NOMO-1 treated with dmso at 0.1 percent for 144 hours (cell line): Measurements from ENCODE around the gene RHBDD2.
A peak's percentile ranks its signal among the peaks of the same experiment; 100 is the strongest.
"Not testable (repeated sequence)": the region's sequence is repeated elsewhere in the genome, so short reads cannot be mapped to it uniquely, and the experiment has no call there.

Experiments
- DNase-seq: peaks from one replicate; lab custom pipeline; 2025; ENCODE audit not compliant: unreplicated experiment; lab: John Stamatoyannopoulos, UW

RHBDD2 gene

DNA sequence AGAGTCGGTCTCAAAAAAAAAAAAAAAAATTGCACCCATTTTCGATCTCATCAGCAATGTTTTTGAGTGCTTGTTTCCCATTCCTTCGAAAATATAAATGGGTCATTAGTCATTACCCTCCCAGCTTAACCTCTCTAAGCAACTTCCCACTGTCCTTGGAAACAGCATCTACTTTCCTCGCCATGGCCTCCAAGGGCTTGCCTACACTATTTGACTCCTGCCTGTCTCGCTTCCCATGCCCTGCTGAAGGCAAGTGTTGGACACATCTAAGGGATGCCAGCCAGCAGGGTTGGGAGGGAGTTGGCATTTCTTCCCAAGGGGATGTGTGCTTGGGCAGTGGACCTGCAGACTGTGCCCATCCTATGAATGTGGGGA is 12.7 kb upstream of the RHBDD2 start:
- no peak for DNase-seq

DNA sequence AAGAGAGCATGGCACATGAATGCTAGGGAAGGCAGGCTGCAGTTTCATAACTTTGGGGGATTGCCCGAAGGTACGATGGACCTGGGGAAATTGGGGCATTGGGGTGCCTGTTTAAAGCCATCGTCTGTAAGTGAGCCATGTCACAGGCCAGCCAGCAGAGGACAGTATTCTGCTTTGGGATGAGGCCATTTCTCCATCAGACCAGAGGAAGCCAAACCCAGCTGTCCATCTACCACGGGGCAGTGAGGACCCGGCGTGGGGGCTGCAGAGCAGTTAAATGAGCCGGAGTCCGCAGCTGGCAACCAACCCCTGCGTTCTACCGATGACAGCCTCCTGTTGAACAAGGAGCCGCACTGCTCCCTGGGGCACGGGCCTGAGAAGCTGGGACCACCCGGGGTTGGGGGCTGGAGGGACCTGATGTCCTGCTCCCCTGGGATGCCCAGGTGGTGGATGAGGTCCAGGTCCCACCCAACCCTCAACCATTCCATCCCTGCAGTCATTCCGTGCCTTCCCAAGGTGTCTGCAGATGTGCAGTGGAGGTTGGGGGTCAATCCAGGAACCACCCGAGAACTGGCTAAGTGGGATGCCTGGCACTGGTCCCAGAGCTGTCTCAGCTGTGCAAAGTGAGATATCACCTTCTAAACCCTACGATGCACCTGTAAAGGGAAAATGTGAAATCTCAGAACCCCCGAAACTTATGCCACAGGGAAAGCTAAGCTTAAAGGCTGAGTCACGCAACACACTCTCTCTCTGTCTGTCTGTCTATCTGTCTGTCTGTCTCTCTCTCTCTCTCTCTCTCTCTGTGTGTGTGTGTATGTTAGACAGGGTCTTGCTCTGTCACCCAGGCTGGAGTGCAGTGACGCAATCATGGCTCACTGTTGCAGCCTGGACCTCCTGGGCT is 12.1 kb upstream of the RHBDD2 start:
- DNase-seq = peak; percentile 86

DNA sequence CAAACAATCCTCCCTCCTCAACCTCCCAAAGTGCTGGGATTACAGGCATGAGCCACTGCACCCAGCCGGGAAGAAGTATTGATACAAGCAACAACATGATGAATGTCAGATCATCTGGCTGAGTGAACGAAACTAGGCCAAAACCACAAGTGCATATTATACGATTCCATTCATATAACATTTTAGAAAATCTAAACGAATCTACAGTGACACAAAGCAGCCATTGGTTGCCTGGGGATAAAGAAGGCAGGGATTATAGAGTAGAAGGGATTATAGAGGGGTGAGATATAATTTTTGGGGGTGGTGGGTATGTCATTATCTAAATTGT is 11.5 kb upstream of the RHBDD2 start:
- DNase-seq = no peak

DNA sequence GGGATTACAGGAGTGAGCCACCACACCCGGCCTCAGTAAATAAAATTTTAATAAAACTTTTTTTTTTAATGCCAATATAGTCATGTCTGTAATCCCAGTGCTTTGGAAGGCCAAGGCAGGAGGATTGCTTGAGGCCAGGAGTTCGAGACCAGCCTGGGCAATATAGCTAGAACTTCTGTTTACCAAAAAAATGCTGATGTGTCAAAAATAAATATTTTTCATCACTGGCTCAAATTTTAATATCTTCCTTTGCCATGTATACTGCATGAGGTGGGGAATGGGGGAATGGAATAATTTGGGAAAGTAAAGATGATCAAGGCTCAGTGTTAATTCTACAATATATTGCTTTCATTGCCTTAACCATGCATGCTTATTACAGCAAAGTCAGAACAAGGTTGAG is 10.7 kb upstream of the RHBDD2 start:
- DNase-seq = no peak

DNA sequence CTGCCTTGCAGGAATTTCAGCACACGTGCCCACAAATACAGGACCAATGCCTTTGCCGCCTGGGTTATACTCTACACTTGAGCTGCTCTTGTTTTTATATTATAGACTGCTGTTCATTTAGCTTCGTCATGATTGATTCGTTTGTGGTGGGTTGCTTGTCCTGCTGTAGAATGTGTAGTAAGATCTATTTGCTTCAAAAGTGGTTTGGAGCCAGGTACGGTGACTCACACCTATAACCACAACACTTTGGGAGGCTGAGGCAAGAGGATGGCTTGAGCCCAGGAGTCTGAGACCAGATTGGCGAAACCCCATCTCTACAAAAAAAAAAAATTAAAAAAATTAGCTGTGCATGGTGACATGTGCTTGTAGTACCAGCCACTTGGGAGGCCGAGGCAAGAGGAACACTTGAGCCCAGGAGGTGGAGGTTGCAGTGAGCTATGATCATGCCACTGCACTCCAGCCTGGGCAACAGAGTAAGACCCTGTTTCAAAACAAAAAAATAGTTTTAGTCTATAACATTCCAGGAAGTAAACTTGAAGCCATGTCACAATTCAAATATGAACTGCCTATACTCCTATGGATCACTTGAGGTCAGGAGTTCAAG is 9.0 kb upstream of the RHBDD2 start:
- no peak for DNase-seq

DNA sequence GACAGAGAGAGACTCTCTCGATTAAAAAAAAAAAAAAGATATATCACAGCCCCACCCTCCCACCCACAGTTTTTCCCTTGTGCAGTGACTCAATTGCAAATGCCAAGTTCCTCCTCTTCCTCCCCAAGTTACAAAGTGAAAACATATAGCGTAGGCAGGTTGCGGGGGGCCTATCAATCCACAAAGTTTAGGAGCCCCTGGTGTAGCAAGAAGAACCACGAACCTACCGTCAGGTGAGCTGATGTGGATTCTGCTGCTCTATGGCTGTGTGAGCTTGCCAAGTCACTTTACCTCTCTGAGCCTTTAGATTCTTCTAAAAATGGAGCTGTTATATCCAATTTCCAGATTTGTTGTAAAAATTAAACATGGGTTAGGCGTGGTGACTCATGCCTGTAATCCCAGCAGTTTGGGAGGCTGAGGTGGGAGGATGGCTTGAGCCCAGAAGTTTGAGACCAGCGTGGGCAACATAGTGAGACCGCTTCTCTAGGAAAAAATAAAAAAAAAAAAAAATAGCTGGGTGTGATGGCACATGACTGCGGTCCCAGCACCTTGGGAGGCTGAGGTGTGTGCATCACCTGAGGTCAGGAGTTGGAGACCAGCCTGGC is 8.2 kb upstream of the RHBDD2 start:
- no peak for DNase-seq

DNA sequence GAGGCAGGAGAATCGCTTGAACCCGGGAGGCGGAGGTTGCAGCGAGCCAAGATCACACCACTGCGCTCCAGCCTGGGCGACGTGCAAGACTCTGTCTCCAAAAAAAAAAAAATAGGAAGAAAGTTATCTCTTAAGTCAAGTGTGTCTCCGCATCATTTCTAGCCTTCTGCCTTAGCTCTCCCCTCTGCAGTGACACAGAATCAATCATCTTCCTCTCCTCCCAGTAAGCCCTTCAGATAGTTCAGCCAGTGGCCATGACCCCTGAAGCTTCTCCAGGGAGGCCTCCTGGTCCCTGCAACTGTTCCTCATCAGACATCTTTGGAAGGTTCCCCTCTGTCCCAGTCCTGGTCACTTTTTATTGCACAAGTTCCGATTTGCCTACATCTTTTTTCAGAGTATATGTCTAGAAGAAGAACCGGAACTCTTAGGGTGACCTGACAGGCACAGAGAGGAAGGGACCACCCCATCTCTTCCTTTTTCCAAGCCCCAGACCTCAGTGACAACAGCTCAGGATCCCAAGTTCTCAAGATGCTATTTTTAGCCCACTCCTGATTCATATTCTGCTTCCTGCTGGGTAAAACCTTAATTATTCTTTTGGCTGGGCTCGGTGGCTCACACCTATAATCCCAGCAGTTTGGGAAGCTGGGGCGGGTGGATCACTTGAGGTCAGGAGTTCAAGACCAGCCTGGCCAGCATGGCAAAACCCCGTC is 6.6 kb upstream of the RHBDD2 start:
- peak; percentile 62 for DNase-seq

DNA sequence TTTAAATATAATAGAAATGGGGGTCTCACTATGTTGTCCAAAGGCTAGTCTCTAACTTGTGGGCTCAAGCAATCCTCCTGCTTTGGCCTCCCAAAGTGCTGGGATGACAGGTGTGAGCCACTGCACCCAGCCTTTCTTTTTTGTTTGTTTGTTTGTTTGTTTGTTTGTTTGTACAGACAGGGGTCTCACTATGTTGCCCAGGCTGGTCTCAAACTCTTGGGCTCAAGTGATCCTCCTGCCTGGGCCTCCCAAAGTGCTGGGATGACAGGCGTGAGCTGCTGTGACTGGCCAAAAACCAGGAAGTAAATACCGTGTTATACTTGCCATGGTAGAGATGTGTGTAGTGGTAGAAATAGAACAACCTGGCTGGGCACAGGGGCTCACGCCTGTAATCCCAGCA is 4.7 kb upstream of the RHBDD2 start:
- not testable (repeated sequence) for DNase-seq

DNA sequence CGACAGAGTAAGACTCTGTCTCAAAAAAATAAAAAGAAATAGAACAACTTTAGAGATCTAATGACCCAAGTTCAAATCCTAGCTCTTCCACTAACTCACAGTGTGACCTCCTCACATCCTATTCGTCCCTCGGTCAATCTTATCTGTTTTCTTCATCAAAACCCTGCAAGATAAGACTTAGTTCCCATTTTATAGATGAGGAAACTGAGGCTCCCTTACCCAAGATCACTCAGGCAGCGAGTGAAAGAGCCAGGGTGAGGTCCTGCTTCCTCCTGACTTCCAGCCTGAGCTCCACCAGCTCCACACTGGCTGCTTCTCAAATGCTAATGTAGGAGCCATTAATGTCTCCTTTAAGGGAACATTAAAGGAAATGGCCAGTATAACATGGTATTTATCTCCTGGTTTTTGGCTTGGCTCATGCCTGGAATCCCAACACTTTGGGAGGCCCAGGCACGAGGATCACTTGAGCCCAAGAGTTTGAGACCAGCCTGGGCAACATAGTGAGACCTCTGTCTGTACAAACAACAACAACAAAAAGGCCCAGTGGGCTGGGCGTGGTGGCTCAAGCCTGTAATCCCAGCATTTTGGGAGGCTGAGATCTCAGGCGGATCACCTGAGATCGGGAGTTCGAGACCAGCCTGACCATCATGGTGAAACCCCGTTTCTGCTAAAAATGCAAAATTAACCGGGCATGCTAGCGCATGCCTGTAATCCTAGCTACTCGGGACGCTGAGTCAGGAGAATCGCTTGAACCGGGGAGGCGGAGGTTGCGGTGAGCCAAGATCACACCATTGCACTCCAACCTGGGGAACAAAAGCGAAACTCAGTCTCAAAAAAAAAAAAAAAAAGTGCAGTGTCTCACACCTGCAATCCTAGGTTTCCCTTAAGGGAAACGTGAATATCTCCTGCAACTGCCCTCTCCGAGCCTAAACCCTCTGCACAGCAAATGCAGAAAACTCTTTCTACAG is 3.4 kb upstream of the RHBDD2 start:
- no peak for DNase-seq

DNA sequence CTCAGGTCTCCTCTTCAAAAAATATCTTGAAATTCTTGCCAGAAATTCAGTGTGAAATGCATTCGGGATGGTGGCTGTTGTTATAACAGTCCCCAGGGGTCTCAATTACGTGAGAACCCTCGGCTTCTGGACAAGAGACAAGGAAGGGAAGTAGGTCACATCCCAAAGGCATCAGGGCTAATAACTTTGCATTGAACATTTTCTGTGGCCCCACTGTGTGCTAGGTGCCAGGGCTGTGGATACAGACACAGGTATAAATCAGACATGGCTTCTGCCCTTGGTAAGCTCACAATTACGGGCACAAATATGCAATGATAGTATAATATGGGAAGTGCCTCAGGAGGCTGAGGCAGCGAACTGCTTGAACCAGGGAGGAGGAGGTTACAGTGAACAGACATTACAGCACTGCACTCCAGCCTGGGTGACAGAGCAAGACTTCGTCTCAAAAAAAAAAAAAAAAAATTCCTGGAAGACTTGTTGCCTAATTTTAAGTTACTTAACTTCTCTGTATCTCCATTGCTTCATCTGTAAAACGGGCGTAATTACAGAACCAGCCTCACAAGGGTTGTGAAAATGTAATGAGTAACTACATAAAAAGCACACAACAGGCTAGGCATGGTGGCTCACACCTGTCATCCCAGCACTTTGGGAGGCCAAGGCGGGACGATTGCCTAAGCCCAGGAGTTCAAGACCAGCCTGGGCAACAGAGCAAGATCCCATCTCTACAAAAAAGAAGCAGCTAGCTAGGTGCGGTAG is 2.5 kb upstream of the RHBDD2 start:
- DNase-seq = peak; percentile 31

DNA sequence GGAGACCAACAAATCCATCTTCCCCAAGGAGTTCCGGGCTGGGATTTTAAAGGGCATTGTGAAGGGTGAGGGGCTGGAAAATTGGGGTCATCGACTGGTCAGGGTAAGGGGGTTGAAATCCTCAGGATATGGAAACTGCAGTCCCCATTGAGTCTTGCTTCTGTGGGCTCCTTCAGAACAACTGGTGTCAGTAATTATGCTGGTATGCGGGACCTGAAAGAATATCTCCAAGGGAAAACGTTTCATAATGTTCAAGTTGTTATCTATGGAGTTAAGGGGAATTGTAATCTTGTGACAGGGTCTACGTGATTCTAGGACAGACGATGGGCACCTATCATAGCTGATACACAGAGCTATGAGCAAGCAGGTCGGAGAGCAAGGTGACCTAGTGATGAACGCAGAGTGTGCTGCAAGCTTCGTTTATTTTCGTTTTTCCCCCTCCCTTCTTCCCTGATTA is 494 bp upstream of the RHBDD2 start:
- no peak for DNase-seq

DNA sequence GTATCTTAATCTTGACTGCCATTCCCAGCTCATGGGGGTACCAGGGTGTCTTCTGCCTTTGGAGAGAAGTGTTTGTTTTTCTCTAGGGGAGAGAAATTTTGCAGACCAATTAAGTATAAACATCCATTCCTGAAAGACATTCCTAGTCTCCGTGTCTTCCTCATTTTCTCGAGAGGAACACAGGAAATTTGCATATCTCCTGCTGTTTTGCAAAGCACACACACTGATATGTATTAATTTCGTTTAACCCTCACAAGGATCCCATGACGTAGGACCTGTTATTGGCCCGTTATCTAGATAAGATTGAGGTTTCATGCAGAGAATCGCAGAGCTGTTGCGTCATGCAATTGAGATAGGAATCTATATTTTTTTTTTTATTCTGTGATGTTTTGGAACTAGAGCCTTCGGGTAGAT is 944 bp downstream of the RHBDD2 start:
- DNase-seq = no peak

DNA sequence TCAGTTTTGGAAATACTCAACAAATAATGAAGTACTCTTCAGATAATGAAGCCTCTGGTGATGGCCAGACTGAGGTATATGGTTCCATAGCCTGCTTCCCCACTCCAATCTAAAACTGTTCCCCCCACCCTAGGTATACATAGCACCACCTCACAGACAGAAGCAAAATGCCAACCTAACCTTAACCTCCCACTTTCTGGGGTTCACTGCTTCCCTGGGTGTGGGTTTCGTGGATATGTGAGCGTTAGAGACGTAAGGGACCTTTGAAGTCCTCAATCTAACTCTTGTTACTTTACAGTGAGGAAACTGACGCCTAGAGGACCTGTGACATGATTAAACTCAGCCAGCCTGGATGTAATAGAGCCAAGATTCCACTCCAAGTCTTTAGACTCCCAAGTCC is 1.4 kb downstream of the RHBDD2 start:
- no peak for DNase-seq

DNA sequence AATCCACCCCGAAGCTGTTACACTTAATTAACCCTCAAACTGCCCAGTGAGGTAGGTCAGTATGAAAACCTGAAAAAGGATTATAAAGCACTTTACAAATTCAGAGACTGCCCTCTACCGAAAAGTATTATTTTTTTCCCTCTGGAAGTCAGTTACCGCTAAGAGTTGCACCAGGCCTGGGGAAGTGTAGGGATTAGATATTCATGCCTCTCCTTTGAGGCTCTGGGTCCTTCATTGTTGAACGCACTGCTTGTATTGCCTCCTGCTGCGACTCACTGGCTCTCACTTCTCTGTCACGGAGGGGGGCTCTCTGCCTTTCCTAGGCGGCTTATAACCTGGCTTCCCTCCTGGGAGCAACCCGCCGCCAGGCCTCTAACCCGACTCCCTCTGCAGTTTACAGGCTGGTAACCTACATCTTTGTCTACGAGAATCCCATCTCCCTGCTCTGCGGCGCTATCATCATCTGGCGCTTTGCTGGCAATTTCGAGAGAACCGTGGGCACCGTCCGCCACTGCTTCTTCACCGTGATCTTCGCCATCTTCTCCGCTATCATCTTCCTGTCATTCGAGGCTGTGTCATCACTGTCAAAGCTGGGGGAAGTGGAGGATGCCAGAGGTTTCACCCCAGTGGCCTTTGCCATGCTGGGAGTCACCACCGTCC is 2.7 kb downstream of the RHBDD2 start:
- DNase-seq = no peak

DNA sequence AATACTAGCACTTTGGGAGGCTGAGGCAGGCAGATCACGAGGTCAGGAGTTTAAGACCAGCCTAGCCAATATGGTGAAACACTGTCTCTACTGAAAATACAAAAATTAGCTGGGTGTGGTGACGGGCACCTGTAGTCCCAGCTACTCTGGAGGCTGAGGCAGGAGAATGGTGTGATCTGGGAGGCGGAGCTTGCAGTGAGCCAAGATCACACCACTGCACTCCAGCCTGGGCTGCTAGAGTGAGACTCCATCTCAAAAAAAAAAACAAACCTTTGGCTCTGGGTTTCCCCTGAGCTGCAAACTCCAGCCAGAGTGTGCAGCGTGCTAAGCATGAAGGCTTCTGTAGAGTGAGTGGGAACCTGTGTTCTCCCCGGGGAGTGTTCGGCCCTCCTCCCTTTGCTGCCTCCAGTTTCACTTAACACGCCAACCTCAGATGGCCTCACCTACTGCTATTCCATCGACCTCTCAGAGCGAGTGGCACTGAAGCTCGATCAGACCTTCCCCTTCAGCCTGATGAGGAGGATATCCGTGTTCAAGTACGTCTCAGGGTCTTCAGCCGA is 4.5 kb downstream of the RHBDD2 start:
- DNase-seq = not testable (repeated sequence)

DNA sequence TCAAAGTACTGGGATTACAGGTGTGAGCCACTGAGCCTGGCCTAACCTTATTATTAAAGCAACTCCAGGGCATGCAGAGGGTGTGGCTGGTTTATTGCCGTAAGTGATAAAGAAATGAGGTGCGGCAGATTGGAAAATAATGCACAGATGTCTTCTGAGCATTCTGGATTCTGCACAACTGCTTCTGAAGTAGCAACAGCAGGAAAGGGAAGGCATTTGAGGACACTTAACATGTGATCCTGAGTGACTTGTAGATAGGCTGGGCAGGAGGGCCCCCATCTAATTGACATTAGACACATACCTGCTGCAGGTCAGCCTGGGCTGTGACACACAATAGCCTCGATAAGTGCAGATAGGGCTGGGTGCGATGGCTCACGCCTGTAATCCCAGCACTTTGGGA is 5.6 kb downstream of the RHBDD2 start:
- DNase-seq = no peak

DNA sequence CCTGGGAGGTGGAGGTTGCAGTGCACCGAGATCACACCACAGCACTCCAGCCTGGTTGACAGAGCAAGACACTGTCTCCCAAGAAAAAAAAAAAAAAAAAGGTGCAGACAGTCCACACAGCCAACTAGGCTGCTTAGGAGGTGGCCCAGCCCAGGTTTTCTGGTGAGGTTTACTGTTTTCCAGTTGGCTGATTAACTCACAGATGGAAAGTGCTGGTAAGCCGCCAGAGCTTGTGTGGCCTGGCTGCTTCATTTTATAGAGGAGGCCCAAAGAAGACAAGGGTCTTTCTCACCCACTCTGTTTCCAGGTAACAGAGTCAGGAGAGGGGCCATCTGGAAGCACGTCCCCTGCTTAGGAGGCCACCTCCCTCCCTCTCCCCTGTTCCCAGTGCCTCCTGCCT is 6.2 kb downstream of the RHBDD2 start:
- no peak for DNase-seq

DNA sequence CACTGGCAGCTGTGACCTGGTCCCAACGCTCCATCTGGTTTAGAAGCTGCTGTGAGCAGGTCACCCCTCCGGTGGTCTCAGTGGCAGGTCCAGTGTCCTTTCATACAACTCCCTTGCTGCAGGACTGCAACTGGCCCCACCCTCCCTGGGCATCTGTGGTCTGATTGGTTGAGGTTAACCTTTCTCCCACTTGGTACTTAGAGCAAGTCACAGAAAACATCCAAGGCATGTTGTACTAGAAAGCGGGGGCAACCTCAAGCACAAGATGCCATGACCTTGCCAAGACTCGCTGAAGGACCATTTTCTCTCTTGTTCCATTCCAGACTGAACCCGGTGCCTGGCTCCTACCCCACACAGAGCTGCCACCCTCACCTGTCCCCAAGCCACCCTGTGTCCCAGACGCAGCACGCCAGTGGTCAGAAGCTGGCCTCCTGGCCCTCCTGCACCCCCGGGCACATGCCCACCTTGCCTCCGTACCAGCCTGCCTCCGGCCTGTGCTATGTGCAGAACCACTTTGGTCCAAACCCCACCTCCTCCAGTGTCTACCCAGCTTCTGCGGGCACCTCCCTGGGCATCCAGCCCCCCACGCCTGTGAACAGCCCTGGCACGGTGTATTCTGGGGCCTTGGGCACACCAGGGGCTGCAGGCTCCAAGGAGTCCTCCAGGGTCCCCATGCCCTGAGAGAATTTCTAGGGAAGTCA is 9.0 kb downstream of the RHBDD2 start:
- no peak for DNase-seq
